ENCODE results near the gene ARID1A. TPM values are rescaled to one million over a fixed set of nuclear protein-coding genes. Genes with fewer than 3 reads are reported as not detected.

Gene ARID1A
- total RNA-seq, 4 donors from 2014 or later, result 22.3 to 51.0 (median 35.0) TPM

DNA sequence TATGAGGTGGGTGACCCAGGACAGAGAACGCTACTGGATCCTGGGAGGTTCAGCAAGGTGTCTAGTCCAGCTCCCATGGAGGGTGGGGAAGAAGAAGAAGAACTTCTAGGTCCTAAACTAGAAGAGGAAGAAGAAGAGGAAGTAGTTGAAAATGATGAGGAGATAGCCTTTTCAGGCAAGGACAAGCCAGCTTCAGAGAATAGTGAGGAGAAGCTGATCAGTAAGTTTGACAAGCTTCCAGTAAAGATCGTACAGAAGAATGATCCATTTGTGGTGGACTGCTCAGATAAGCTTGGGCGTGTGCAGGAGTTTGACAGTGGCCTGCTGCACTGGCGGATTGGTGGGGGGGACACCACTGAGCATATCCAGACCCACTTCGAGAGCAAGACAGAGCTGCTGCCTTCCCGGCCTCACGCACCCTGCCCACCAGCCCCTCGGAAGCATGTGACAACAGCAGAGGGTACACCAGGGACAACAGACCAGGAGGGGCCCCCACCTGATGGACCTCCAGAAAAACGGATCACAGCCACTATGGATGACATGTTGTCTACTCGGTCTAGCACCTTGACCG, 83.4 kb downstream of the ARID1A start:
- no peaks in the 10 kb centered on the region for H3K27me3 ChIP-seq
- intact Hi-C loops (cut with DNase I; ENCODE audit: low total_unique reads) (no loop called here), in situ Hi-C loops (cut with MboI; ENCODE audit: low sequenced_read_pairs in 4 of 4) (no loop called here)
- TF ChIP-seq POLR2A (IDR thresholded peaks at IDR 0.05), result no peak
- TF ChIP-seq, protein P1, sequence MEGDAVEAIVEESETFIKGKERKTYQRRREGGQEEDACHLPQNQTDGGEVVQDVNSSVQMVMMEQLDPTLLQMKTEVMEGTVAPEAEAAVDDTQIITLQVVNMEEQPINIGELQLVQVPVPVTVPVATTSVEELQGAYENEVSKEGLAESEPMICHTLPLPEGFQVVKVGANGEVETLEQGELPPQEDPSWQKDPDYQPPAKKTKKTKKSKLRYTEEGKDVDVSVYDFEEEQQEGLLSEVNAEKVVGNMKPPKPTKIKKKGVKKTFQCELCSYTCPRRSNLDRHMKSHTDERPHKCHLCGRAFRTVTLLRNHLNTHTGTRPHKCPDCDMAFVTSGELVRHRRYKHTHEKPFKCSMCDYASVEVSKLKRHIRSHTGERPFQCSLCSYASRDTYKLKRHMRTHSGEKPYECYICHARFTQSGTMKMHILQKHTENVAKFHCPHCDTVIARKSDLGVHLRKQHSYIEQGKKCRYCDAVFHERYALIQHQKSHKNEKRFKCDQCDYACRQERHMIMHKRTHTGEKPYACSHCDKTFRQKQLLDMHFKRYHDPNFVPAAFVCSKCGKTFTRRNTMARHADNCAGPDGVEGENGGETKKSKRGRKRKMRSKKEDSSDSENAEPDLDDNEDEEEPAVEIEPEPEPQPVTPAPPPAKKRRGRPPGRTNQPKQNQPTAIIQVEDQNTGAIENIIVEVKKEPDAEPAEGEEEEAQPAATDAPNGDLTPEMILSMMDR (IDR thresholded peaks at IDR 0.05 in 4 of 5, conservative IDR thresholded peaks at IDR 0.05 in 1 of 5), result no peak
- H3K9me3 ChIP-seq, result no peaks in the 10 kb centered on the region
- H3K27ac ChIP-seq, result no peak overlapping the region
- no peak overlapping the region for H3K4me3 ChIP-seq
- H3K4me1 ChIP-seq, result peaks cover 16 to 24% of the 10 kb centered on the region in 2 donors
- peaks cover 2 to 69% of the 10 kb centered on the region in 2 donors for H3K36me3 ChIP-seq
- ATAC-seq, result no peak
- DNase-seq, result no peak

DNA sequence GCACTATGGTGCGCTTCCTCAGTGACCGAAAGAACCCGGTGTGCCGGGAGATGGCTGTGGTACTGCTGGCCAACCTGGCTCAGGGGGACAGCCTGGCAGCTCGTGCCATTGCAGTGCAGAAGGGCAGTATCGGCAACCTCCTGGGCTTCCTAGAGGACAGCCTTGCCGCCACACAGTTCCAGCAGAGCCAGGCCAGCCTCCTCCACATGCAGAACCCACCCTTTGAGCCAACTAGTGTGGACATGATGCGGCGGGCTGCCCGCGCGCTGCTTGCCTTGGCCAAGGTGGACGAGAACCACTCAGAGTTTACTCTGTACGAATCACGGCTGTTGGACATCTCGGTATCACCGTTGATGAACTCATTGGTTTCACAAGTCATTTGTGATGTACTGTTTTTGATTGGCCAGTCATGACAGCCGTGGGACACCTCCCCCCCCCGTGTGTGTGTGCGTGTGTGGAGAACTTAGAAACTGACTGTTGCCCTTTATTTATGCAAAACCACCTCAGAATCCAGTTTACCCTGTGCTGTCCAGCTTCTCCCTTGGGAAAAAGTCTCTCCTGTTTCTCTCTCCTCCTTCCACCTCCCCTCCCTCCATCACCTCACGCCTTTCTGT, 84.6 kb downstream of the ARID1A start:
- H3K4me1 ChIP-seq, result peaks cover 21 to 36% of the 10 kb centered on the region in 2 donors

DNA sequence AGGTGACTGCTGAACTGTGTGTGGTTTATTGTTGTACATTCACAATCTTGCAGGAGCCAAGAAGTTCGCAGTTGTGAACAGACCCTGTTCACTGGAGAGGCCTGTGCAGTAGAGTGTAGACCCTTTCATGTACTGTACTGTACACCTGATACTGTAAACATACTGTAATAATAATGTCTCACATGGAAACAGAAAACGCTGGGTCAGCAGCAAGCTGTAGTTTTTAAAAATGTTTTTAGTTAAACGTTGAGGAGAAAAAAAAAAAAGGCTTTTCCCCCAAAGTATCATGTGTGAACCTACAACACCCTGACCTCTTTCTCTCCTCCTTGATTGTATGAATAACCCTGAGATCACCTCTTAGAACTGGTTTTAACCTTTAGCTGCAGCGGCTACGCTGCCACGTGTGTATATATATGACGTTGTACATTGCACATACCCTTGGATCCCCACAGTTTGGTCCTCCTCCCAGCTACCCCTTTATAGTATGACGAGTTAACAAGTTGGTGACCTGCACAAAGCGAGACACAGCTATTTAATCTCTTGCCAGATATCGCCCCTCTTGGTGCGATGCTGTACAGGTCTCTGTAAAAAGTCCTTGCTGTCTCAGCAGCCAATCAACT, 85.5 kb downstream of the ARID1A start:
- peaks cover 0 to 47% of the 10 kb centered on the region in 2 donors for H3K36me3 ChIP-seq
- peak overlapping the region in 1 of 4 donors; percentile 1 for H3K27ac ChIP-seq
- no peak for ATAC-seq
- peaks cover 26 to 45% of the 10 kb centered on the region in 2 donors for H3K4me1 ChIP-seq
- in situ Hi-C loops (cut with MboI; ENCODE audit: low sequenced_read_pairs in 4 of 4), result loop anchor here in 1 of 4 donors (10.0 kb wide), 1 partner anchor 87 kb away; the partner anchor contains the start of gene ARID1A
- no peaks in the 10 kb centered on the region for H3K9me3 ChIP-seq
- no peak overlapping the region for H3K4me3 ChIP-seq
- TF ChIP-seq, protein P1 (IDR thresholded peaks at IDR 0.05 in 4 of 5, conservative IDR thresholded peaks at IDR 0.05 in 1 of 5), result no peak
- no peak for TF ChIP-seq POLR2A (IDR thresholded peaks at IDR 0.05)
- no peak for DNase-seq
- H3K27me3 ChIP-seq, result no peaks in the 10 kb centered on the region
- intact Hi-C loops (cut with DNase I; ENCODE audit: low total_unique reads), result no loop called here

More for the DNA sequence above, 84.6 kb downstream of the ARID1A start:
- no peaks in the 10 kb centered on the region for H3K9me3 ChIP-seq
- H3K36me3 ChIP-seq, result peaks cover 0 to 56% of the 10 kb centered on the region in 2 donors
- H3K4me3 ChIP-seq, result no peak overlapping the region
- no peaks in the 10 kb centered on the region for H3K27me3 ChIP-seq
- ATAC-seq, result no peak
- TF ChIP-seq, protein P1 (IDR thresholded peaks at IDR 0.05 in 4 of 5, conservative IDR thresholded peaks at IDR 0.05 in 1 of 5), result no peak
- in situ Hi-C loops (cut with MboI; ENCODE audit: low sequenced_read_pairs in 4 of 4) (loop anchor here in 1 of 4 donors (10.0 kb wide), 1 partner anchor 86 kb away; the partner anchor contains the start of gene ARID1A), intact Hi-C loops (cut with DNase I; ENCODE audit: low total_unique reads) (no loop called here)
- no peak for DNase-seq
- no peak overlapping the region for H3K27ac ChIP-seq

DNA sequence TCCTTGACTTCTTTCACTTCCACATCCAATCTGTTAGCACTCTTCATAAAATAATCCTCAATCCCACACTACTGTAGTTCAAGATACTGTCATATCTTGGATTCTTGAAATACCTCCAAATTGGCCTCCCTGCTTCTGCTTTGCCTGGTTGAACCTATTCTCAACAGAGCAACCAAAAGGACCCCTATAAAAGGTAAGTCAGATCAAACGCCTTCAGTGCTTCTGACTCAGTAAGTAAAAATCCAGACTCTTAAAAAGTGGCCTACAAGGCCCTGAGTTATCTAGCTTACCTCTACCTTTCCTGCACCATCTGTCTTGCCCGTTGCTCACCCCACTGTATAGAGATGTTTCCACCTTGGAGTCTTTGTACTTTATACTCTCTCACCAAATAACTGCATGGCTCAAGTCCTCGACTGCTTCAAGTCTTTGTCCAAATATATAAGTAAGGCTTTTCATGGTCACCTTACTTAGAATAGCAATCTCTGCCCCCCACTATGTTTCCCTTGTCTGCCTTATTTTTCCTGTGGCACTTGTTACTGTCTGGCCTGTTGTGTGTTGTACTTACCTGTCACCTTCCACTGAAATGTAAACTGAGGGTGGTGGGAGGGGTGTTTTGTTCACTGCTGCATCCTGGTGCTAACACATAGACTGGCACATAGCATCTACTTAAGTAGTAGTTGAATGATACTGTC, 86.9 kb downstream of the ARID1A start:
- peaks cover 36 to 56% of the 10 kb centered on the region in 2 donors for H3K4me1 ChIP-seq
- peak overlapping the region in 3 of 4 donors; percentile 97 to 99 (median 98) for H3K27ac ChIP-seq
- H3K27me3 ChIP-seq, result no peaks in the 10 kb centered on the region
- intact Hi-C loops (cut with DNase I; ENCODE audit: low total_unique reads), result no loop called here
- peaks cover 0 to 34% of the 10 kb centered on the region in 2 donors for H3K36me3 ChIP-seq
- no peaks in the 10 kb centered on the region for H3K9me3 ChIP-seq
- H3K4me3 ChIP-seq, result no peak overlapping the region
- TF ChIP-seq, protein P1 (IDR thresholded peaks at IDR 0.05 in 4 of 5, conservative IDR thresholded peaks at IDR 0.05 in 1 of 5), result no peak
- TF ChIP-seq POLR2A (IDR thresholded peaks at IDR 0.05), result no peak
- ATAC-seq (no peak), DNase-seq (no peak)
- in situ Hi-C loops (cut with MboI; ENCODE audit: low sequenced_read_pairs in 4 of 4), result loop anchor here in 1 of 4 donors (10.0 kb wide), 1 partner anchor 88 kb away; the partner anchor contains the start of gene ARID1A

All from gastrocnemius medialis (tissue), 4 donors.